Measurements from ENCODE around the gene NFIB.

Gene NFIB

DNA sequence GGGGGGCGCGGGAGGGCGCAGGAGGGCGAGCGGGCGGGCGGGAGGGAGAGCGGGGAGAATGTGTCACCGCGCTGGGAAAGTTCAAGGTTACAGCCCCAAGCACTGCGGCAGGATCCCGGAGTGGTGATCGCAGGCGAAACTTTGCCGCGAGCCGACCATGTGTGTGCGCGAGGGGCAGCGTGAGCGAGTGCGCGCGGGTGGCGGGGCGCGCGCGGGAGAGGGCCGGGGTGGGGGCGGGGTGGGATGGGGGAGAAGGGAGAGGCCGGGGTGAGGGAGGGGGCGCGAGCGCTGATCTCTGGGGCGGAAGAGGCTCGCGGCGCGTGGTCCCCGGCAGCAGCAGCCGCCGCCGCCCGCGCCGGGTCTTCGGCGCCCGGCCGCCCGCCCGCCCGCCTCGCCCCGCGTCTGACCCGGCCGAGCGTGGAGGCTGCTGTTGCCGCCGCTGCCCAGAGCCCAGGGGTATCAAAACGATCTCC lies at the start of gene NFIB:
NFIB (minus strand) TSS at position 191 of the 473 bp plus-strand sequence. CDS start 630 bp downstream, outside the sequence.
- DNase-seq (ENCODE audit: low read depth in 4 of 4, low spot score in 1 of 4): no peak

DNA sequence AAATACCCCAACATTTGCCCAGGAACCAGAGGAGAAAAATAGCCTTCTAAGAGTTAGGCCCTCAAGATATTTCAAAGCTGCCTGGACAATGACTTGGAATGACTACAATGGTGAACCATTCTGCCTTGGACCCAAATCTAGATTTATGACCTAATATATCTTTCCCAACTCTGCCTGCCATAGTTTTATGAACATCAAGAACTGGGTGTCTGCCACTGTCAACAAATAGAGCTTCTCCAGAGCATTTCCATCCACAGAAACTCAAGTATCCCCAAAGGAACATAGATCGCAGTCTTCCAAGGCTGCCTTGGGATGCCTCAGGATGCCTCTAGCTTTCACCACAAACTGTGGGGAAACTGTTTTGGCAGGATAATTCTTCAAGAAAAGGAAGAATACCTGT lies 48.2 kb upstream of the NFIB start:
- DNase-seq (ENCODE audit: low read depth in 4 of 4, low spot score in 1 of 4): no peak

DNA sequence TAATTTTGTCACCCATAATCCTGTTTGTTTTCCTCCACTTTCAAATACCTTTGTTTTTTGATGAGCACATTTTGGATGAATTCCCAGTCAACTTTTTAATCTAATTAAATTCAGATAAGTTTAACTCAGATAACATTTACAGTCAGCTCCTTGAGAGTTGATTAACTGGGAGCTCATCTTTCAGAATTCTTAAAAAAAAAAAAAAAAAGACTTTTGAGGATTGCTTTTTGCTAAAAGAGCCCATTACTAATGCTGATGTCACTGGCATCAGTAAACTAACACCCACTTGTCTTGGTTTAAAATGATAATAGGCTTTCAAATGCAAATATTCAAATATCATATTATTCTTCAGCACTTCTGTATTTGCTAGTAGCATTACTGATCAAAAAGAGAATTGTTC lies 47.1 kb upstream of the NFIB start:
- DNase-seq (ENCODE audit: low read depth in 4 of 4, low spot score in 1 of 4): no peak

DNA sequence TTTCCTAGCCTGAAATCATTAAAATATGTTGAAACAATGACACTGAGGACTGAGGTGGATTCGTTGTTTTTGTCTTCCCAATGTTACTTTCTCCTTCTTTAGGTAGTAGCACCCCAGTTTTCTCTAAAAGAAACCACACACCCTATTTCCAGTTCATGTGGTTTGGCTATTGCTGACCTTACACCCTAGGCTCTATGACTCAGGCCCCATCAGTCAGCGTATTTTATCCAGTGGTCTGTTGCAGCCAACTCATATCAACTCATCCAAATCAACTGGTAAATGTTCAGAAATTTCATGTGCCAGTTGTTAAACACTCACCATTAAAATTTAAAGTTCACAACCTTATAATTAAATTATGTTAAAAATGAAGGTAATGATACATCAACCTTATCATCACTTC lies 44.6 kb upstream of the NFIB start:
- DNase-seq (ENCODE audit: low read depth in 4 of 4, low spot score in 1 of 4): no peak

DNA sequence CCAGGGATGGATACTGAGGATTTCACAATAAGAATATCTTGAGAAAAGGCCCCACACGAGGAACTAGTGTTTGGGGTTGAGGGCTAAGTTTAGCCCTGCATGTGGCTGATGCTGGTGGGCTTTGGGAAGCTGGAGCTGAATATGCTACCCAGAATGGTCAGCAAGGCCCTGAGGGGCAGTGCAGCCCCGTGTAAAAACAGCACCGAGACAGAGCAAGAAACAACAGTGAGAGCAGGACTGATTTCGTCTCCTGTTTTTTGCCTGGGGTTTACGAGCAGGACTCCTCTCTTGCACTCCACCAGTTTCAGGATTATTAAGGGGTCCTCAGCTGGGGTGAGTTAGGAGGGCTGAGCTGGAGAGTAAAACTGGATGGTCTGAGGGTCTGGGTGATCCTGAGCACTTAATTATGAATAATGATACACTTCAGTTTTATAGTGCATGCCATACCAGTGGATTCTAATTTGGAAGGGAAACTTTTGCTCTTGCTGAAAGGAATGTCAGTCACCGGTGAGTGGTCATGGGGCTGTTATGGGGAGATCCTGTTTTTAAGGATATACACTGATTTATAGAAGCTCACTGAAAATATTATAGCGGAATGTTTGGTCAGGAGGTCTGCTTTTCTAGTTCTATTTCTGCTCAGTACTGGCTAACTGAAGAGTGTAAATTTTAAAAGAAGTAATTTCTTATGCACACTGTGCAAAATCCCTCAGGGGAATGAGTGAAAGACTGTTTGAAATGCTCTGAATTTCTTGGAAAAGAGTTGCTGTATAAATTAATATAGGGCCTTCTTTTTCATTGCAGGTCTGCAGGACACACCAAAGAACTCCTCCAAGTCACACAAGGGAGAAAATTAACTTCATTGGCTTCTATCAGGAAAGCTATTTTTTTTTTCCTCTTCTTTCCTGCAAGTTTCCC lies 42.7 kb upstream of the NFIB start:
- DNase-seq (ENCODE audit: low read depth in 4 of 4, low spot score in 1 of 4): no peak

DNA sequence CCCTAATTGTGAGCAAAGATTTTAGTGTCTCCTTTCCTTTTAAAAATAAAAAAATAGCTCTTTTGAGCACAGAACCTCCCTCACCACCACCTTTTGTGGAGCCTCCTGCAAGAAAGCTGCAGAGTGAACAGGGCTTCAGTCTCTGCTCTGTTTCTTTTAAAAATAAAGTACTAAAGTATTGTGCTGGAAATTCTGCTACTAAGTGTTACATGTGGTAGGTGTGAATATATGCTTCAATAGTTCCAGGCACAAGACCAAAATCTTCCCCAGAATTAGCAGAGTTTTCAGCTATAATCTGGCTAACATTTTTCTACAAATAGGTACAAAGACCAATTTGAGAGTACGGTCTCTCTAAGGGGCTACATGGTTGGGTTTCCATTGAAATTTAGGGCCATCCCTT lies 40.3 kb upstream of the NFIB start:
- no peak for DNase-seq (ENCODE audit: low read depth in 4 of 4, low spot score in 1 of 4)

DNA sequence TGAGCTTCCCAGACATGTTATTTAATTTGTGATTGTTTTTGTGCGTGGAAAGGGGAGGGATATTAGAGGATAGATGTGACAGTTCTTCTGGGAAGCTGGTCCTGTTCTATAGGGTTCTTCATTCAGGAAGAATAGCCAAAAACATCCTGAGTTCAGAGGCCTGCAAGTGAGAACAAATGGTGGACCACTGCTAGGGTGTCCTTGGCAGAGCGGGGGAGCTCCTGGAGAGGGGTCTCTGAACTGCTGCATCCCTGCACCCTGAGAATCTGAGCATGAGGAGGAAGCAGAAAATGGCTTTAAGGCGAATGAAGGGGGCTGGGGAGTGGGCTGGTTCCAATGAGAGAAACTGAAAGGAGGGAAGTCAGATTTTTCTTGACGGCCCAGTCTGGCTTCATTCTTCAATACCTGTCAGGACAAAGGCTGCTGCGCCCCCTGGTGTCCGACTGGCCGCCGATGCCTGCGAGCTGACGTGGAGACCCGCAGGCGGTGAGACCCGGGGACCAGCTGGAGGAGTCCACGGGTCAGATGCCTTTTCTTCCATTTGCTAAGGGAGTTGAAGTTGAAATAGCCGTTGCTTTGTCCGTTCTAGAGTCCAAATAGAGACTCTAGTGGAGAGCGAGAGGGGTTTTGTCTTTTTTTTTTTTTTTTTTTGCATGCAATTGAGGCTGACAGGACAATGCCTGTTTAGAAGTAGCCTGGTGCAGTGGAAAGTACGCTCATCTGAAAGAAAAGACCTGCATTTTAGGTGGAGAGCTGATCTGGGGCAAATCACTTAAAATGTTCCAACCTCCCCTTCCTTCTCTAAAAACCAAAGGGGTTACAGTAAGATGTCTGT lies 39.5 kb upstream of the NFIB start:
- DNase-seq (ENCODE audit: low read depth in 4 of 4, low spot score in 1 of 4): peak; percentile 55 to 74 (median 66)

DNA sequence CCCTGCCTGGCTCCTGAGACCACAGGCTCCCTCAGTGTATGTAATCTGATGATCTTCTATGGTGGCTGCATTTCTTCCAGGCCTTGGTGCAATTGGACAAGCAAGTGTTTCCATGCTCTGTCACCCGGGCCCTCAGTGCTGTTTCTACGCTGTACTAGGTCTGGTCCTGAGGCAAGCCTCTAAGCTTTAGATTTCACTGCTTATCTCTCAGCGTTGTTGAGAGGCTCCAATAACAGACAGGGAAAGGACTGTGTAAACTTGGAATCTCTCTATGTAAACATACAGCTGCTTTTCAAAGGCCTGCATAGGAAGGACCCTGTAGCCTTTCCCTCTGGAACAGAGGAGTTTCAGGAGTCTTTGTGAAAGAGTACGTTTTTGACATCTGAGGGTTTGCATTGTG lies 38.6 kb upstream of the NFIB start:
- DNase-seq (ENCODE audit: low read depth in 4 of 4, low spot score in 1 of 4): no peak

DNA sequence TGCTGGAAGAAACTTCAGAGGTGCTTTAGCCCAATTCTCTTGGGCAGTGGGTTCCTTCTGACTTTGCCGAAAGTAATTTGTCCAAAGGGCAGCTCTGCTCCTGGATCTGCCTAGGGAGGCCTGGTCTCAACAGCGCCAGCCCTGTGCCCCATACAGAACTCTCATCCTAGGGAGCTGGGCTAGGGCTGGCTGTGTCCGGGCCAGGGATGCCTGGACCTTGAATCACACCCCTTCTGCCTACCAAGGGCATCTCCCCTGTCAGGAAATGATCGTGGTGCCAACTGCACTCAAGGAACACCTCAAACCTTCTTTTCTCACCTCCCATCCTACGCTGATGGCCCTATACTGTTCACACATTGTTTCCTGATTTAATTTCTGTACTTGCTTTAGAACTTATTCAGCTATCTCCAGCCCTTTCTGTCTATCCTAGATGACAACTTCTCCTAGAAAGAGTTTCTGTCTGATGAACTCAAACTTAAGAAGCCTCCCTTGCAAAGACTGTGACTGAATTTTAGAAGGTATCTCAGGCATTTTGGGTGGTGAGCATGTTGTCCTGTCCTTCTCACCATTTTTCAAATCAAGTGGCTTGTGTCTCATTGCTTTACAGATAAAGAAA lies 37.4 kb upstream of the NFIB start:
- no peak for DNase-seq (ENCODE audit: low read depth in 4 of 4, low spot score in 1 of 4)

DNA sequence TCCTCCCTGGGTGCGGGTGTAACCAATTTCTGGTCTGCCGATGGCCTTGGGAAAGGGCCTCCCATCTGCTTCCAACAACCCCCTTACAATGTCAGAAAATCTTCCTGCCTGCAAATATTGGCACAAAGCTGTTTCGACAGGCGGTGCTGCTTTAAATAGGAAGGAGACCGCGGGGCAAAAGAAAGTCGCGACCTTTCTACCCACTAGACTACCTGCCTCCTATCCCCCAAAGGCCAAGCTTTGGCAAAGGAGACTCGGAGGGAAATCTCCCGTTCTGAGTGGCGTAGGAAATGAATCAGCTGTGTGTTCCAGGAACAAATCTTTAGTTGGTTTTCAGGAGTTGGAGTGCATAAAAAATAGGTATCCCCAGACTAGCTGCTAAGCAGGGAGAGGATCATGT lies 36.8 kb upstream of the NFIB start:
- DNase-seq (ENCODE audit: low read depth in 4 of 4, low spot score in 1 of 4): no peak

DNA sequence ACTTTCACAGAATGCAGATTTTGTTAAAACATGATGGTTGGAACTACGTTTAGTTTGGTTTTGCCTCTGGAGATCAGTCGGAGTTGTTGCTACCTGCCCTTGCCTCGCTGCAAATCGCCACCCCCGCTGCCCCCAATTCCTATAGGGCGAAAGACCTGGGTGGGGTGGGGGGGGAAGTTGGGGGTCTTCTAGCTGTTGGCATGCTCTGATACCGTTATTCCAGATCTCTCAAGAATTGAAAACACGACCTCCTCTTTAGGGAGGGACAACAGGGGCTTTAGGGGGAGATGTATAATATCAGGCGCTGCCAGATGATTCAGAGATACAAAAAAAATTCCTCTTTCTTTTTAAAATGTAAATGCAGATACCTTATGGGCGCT lies 36.4 kb upstream of the NFIB start:
- no peak for DNase-seq (ENCODE audit: low read depth in 4 of 4, low spot score in 1 of 4)

DNA sequence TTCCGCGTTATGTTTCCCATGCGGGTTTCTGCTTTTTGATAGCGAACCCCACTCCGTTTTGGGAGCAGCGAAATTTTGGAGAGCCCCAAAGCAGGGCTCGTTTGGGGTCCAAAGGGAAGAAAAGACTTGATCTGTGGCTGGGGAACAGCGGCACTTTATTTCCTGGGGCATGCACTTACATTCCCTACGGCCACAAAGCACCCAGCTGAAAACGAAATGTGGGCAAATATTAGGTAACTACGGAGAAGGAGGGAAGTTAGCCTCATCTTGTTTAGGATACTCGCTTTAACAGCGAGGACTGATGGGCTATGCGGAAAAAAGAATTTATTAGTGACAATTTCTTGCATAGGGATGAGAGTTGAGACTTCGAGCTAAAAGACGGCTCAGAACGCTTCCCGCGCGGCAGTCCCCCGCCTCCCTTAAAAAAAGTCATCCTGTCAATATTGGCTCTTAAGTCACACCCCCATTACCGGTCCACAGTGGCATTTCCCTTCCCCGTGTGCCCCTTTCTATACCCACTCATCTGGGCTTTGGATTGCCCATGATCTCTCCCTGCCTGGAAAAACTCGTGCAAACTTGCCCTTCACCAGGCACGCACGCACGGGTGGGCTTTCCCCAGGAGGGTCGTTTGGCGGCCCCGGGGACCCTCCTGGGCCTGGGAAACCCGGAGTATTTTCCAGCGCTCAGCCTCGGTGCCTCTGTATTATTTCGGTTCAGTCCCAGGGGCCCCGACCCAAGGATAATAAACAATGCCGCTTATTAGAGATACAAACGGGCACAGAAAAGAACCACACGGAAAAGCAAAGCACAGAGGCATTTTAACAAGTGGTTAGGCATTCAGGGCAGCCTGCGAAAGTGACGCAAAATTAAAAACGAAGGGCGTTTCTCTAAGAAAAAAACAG lies 35.8 kb upstream of the NFIB start:
- DNase-seq (ENCODE audit: low read depth in 4 of 4, low spot score in 1 of 4): no peak

DNA sequence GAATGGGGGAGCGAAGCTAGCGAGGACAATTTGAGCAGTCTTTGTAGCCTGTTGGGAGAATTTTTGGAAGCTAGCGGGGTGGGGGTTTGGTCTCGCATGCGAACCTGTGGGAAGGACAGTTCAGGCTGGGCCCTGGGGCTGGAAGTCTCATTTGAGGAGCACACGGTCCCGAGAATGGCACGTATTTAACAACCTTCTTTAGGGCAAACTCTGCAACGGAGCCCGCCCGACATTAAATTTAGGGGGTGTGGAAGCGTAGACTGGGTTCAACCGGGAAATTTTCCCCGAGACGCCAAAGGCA lies 35.2 kb upstream of the NFIB start:
- no peak for DNase-seq (ENCODE audit: low read depth in 4 of 4, low spot score in 1 of 4)

DNA sequence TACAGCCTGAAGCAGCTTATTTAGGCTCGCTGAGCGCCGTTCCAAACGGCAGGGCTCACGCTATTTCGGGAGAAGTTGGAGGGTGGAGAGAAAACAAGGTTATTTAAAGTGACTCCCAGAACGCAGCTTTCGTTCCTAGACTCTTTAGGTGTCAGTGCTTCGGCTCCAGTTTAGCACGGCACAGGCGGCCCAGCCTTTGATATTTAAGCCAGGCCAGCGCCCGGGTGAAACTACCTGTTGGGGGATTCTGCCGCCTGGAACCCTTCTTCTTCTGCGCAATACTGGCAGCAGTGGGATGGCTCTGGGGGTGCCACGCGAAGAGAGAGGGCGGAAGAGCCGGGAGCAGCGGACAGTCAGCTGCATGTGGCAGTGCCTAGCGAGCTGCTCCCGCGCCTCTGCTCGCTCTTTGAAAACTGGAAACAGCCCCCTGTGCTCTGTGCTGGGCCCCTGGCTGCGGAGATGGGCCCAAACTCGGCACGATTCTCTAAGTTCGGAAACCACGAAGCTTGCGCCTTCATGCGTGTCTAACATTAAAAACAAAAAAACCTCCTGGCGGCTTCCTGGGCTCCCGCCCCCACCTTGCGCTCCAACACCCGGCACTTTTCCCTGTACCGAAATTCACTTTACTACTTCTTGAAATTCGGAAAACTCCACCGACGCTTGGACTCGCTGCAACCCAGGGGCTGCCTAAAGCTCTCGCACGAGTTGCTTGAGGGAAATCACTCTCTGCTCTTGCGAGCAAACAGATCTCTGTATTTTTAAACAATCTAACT lies 34.6 kb upstream of the NFIB start:
- DNase-seq (ENCODE audit: low read depth in 4 of 4, low spot score in 1 of 4): no peak

DNA sequence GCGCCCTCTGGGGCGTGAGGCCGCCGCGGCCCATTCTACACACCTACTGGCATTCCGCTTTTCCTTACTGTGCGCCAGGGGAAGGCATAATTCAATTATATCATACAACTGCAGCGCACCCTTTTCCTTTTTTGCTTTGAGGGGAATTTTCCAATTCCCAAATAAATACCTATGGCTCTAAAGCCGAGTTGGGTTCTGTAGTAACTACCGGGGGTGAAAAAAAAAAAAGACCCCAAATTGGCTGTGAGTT lies 34.1 kb upstream of the NFIB start:
- DNase-seq (ENCODE audit: low read depth in 4 of 4, low spot score in 1 of 4): no peak

DNA sequence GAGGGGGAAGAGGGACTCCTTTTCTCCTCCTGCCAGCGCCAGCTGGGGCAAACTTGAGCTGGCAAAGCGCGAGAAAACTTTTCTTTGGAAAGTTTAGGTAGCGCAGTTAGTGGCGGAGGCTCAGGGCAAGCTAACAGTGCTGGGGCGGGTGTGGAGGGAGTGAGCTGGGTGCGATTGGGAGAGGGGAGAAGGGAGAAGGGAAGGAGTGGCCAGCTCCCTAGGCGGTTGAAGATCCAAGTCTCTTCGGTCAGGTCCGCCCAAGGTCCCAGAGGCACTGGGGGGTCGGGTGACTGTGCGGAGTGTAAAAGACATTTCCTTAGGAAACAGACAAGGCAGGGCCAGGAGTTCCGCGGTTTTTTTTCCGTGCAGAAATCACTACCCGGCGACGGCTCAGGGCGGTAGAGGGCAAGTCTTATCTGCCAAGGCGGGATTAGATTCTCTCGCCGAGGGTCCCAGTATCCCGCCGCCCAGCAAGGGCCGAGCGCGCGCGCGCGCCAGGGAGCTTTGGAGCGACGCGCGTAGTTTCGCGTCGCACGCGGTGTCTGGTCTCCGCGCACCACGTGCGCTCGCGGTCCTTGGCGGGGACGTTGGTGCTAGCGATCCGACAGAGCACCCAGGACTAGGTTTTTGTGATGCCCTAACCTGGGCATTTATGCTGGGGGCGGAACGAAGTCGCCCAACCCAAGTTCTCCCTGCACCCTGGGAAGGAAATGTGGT lies 33.6 kb upstream of the NFIB start:
- DNase-seq (ENCODE audit: low read depth in 4 of 4, low spot score in 1 of 4): no peak

DNA sequence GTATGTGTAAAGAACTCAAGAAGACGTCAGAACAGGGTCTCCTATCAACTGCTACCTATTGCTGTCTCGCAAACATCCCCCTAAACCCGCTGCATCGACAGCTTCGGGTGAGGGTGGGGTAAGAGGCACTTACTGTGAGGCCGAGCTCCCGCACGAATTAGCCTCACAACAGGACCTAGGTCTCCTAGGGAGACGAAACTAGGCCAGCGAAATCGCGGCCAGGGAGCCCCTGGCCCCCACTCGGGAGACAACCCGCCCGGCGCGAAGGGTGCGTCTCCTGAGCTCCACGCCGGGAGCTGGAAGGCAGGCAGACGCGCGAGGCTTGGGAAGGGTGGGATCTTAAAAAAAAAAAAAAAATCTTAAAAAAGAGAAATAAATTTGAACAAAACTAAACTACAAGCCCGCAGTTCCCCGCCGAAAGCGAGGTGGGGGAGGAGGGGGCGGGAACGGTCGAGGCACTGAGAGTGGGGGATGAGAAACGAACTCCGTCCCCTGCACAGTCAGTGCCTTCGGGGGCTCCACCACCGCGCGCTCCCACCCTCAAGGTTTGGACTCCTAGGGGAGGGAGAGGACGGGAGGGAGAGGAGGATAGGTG lies 33.0 kb upstream of the NFIB start:
- no peak for DNase-seq (ENCODE audit: low read depth in 4 of 4, low spot score in 1 of 4)

DNA sequence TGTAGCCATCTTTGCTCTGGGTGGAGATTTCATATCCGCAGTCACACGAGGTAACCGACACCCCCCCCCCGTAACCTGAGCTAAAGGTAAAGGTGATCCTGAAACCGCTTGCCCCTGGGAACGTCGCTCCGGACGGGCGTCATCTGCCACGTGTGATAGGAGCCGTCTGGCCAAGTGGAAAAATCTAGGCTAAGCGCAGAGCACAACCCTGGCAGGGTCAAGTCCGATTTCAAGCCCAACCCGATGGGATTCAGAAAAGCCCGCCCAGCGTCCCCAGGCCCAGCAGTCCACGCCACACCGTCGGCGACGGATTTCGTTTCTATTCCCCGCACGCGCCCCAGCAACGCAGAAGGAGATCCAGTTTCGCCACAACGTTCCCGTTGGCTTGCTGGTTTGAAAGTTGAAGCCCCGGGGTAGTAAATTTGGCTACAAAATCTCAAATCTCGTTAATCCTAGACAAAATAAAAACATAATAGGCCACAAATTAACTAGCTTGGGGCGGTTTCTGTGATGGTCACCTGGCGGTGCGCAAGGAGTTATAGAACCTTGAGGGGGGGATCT lies 32.4 kb upstream of the NFIB start:
- no peak for DNase-seq (ENCODE audit: low read depth in 4 of 4, low spot score in 1 of 4)
